ENCODE measurements around the gene MME. TPM values are rescaled to one million over a fixed set of nuclear protein-coding genes. Genes with fewer than 3 reads are reported as not detected.

Gene MME
- total RNA-seq: 102 and 261 TPM in 2 replicates

DNA sequence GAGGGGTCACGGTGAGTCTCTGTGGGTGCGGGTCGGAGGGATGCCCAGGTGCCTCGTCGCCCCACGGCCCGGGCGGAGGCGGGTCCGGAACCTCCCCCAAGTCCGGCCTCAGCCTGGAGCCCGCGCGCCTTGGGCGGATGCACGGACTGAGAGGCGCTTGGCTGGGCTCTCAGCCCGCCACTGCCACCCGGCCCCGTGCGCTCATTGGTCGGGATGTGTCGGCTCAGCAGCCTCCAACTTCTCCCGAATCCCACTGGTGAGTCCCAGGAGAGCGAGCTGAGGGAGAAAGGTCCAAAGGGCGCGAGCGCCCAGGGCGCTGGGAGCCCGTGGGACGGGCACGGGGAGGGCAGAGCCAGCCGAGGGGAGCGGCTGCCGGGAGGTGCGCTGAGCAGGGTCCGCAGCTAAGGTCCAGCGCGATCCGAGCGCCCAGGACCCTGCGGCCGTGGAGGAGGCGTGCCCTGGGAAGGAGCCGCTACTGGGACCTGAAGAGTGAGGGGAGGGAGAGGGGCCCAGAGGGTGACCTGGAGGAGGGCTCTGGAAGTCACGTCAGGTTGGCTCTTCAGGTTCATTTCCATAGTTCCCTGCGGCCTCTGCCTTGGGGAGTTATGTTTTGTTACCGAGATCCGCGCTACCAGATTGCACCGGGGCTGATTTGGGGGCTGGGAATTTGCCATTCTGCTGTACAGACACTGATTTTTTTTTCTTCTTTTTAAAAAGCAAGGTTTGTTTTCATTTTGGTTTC is at the start of gene MME:
MME (plus strand) TSS at position 574 of the 742 bp plus-strand sequence. CDS start 3,849 bp downstream, outside the sequence.
- Histone ChIP-seq H3K4me1 (ENCODE audit: insufficient read depth, low read length) (peaks cover 10% of the 10 kb centered on the region), H2AFZ (ENCODE audit: low read length) (peak within 1 kb of the TSS; percentile 97), H3K36me3 (ENCODE audit: insufficient read depth, low read length) (no peaks in the 10 kb centered on the region), H3K4me3 (ENCODE audit: insufficient read depth, low read length) (peak within 1 kb of the TSS; percentile 89), H3K79me2 (ENCODE audit: insufficient read depth, low read length) (peaks cover 34% of the 10 kb centered on the region), H3K9me3 (ENCODE audit: low read depth, low read length) (no peaks in the 10 kb centered on the region), H3K27ac (ENCODE audit: low read depth, low read length) (peak within 1 kb of the TSS; percentile 53), H3K4me2 (ENCODE audit: insufficient read depth, low read length) (peak within 1 kb of the TSS; percentile 99), H3K27me3 (ENCODE audit: insufficient read depth, low read length) (no peaks in the 10 kb centered on the region), H4K20me1 (ENCODE audit: insufficient read depth, low read length) (no peaks in the 10 kb centered on the region)
- peak; percentile 92 for DNase-seq (ENCODE audit: insufficient read length, low spot score, missing footprints)
- TF ChIP-seq, protein P1, sequence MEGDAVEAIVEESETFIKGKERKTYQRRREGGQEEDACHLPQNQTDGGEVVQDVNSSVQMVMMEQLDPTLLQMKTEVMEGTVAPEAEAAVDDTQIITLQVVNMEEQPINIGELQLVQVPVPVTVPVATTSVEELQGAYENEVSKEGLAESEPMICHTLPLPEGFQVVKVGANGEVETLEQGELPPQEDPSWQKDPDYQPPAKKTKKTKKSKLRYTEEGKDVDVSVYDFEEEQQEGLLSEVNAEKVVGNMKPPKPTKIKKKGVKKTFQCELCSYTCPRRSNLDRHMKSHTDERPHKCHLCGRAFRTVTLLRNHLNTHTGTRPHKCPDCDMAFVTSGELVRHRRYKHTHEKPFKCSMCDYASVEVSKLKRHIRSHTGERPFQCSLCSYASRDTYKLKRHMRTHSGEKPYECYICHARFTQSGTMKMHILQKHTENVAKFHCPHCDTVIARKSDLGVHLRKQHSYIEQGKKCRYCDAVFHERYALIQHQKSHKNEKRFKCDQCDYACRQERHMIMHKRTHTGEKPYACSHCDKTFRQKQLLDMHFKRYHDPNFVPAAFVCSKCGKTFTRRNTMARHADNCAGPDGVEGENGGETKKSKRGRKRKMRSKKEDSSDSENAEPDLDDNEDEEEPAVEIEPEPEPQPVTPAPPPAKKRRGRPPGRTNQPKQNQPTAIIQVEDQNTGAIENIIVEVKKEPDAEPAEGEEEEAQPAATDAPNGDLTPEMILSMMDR (IDR thresholded peaks at IDR 0.05; ENCODE audit: extremely low read depth, low read depth, low read length): no peak

DNA sequence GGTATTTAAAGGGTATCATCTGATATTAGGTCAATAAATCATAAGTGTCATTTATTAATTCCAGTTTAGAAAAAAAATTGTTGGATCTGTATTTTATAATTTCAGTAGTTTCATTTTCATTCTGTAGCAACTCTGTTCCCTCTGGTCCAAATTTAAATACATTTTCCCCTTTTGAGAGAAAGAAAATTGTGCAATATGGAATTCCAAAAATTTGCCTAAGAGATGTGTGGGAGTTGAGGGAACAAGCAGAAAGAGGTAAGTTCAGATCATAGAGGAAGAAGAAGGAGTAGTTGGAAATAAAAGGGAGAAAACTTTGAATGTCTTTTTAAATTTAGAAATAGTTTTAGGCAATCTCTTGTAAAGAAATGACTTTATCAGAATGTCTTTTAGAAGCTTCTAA is 48.9 kb upstream of the MME start:
- Histone ChIP-seq H3K27ac (ENCODE audit: low read depth, low read length) (peak overlapping the region; percentile 40), H3K4me1 (ENCODE audit: insufficient read depth, low read length) (peaks cover 28% of the 10 kb centered on the region), H3K27me3 (ENCODE audit: insufficient read depth, low read length) (no peaks in the 10 kb centered on the region), H3K36me3 (ENCODE audit: insufficient read depth, low read length) (no peaks in the 10 kb centered on the region), H3K4me2 (ENCODE audit: insufficient read depth, low read length) (peak overlapping the region; percentile 60), H2AFZ (ENCODE audit: low read length) (peak overlapping the region; percentile 67), H3K79me2 (ENCODE audit: insufficient read depth, low read length) (no peaks in the 10 kb centered on the region), H3K4me3 (ENCODE audit: insufficient read depth, low read length) (no peak overlapping the region), H3K9me3 (ENCODE audit: low read depth, low read length) (no peaks in the 10 kb centered on the region), H4K20me1 (ENCODE audit: insufficient read depth, low read length) (no peaks in the 10 kb centered on the region)
- DNase-seq (ENCODE audit: insufficient read length, low spot score, missing footprints): no peak
- TF ChIP-seq, protein P1 (IDR thresholded peaks at IDR 0.05; ENCODE audit: extremely low read depth, low read depth, low read length): no peak

DNA sequence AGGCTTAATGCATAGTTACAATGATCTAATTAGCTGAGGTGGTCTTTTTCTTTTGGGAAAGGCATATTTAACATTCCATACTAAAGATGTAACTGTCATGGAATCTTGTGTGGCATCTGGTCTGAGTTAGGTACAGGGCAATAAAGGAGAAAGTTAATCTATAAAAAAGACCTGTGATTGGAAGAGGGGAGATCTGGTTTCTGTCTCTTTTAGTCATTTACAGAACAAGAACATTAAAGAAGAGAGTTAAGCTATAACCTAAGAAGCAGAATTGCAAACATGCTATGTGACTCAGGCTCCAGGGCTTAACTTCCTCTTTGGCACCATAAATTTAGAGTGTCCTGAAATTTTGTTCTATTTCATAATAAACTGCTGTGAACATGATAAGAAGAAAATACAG is 47.2 kb upstream of the MME start:
- Histone ChIP-seq H3K36me3 (ENCODE audit: insufficient read depth, low read length) (no peaks in the 10 kb centered on the region), H3K4me1 (ENCODE audit: insufficient read depth, low read length) (peaks cover 18% of the 10 kb centered on the region), H3K79me2 (ENCODE audit: insufficient read depth, low read length) (no peaks in the 10 kb centered on the region), H3K4me2 (ENCODE audit: insufficient read depth, low read length) (peak overlapping the region; percentile 16), H3K27ac (ENCODE audit: low read depth, low read length) (peak overlapping the region; percentile 25), H3K9me3 (ENCODE audit: low read depth, low read length) (no peaks in the 10 kb centered on the region), H2AFZ (ENCODE audit: low read length) (peak overlapping the region; percentile 66), H3K4me3 (ENCODE audit: insufficient read depth, low read length) (no peak overlapping the region), H4K20me1 (ENCODE audit: insufficient read depth, low read length) (no peaks in the 10 kb centered on the region), H3K27me3 (ENCODE audit: insufficient read depth, low read length) (no peaks in the 10 kb centered on the region)
- no peak for DNase-seq (ENCODE audit: insufficient read length, low spot score, missing footprints)
- TF ChIP-seq, protein P1 (IDR thresholded peaks at IDR 0.05; ENCODE audit: extremely low read depth, low read depth, low read length): no peak

DNA sequence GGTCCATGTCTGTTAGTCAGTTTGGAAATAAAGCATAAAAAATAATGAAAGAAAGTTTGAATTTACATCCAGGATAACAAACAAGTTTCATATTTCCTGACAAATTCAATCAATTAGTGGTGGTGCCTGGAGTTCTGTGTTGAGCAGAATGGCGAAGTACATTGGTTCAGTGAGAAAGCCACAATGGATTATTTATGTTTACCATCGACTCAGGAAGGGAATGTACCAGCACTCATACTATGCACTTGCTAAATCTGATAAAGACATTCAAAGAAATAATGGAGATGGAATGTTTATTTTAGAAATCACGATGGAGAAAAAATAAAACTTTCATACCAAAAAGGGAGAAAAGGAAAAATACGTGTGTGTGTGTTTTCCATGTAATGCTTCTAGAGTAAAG is 45.3 kb upstream of the MME start:
- Histone ChIP-seq H2AFZ (ENCODE audit: low read length) (no peak overlapping the region), H3K4me1 (ENCODE audit: insufficient read depth, low read length) (peaks cover 18% of the 10 kb centered on the region), H3K79me2 (ENCODE audit: insufficient read depth, low read length) (no peaks in the 10 kb centered on the region), H3K27me3 (ENCODE audit: insufficient read depth, low read length) (no peaks in the 10 kb centered on the region), H3K36me3 (ENCODE audit: insufficient read depth, low read length) (no peaks in the 10 kb centered on the region), H3K9me3 (ENCODE audit: low read depth, low read length) (no peaks in the 10 kb centered on the region), H3K27ac (ENCODE audit: low read depth, low read length) (no peak overlapping the region), H4K20me1 (ENCODE audit: insufficient read depth, low read length) (no peaks in the 10 kb centered on the region), H3K4me3 (ENCODE audit: insufficient read depth, low read length) (no peak overlapping the region), H3K4me2 (ENCODE audit: insufficient read depth, low read length) (no peak overlapping the region)
- no peak for DNase-seq (ENCODE audit: insufficient read length, low spot score, missing footprints)
- TF ChIP-seq, protein P1 (IDR thresholded peaks at IDR 0.05; ENCODE audit: extremely low read depth, low read depth, low read length): no peak
